Muscle layer of colon (tissue), 2 donors: ENCODE measurements around the gene PER2.

ENCODE experiments used
- H3K27ac ChIP-seq: one replicate; pipeline ENCODE4 v1.7.0; 2013; ENCODE audit warnings: low read depth, mild to moderate bottlenecking, low read length, moderate library complexity
- H3K27me3 ChIP-seq, 2 donors: one replicate each; pipeline ENCODE4 v1.7.0; 2013; ENCODE audit warnings: low read length in 2 of 2, mild to moderate bottlenecking in 2 of 2; ENCODE audit not compliant: insufficient read depth in 2 of 2, control insufficient read depth in 1 of 2
- H3K36me3 ChIP-seq: one replicate; pipeline ENCODE4 v1.7.0; 2013; ENCODE audit warnings: mild to moderate bottlenecking, low read length; ENCODE audit not compliant: insufficient read depth
- H3K4me1 ChIP-seq: one replicate; pipeline ENCODE4 v1.7.0; 2013; ENCODE audit warnings: mild to moderate bottlenecking, low read length; ENCODE audit not compliant: insufficient read depth
- H3K4me3 ChIP-seq, 2 donors: one replicate each; pipeline ENCODE4 v1.7.0; 2013; ENCODE audit warnings: low read length in 2 of 2, low read depth in 1 of 2, mild to moderate bottlenecking in 1 of 2, moderate library complexity in 1 of 2
- H3K9ac ChIP-seq: one replicate; pipeline ENCODE4 v1.7.0; 2013; ENCODE audit warnings: low read length
- H3K9me3 ChIP-seq: one replicate; pipeline ENCODE4 v1.7.0; 2013; ENCODE audit warnings: mild to moderate bottlenecking, low read length
- donor health status: abdominal sarcoma.
- donor health status: Adenocarcinoma of cecum.

The PER2 gene

GRCh38 chr2:238294046-238294392 lies 5.6 kb upstream of the PER2 start:
- no peak overlapping the region for H3K9ac ChIP-seq
- no peaks in the 10 kb centered on the region for H3K27me3 ChIP-seq
- no peaks in the 10 kb centered on the region for H3K36me3 ChIP-seq
- H3K4me3 ChIP-seq = no peak overlapping the region
- H3K4me1 ChIP-seq = peaks cover 7% of the 10 kb centered on the region
- no peak overlapping the region for H3K27ac ChIP-seq
- no peaks in the 10 kb centered on the region for H3K9me3 ChIP-seq

GRCh38 chr2:238291550-238292281 lies 3.3 kb upstream of the PER2 start:
- H3K4me3 ChIP-seq = no peak overlapping the region
- H3K36me3 ChIP-seq = no peaks in the 10 kb centered on the region
- H3K4me1 ChIP-seq = peaks cover 17% of the 10 kb centered on the region
- H3K27me3 ChIP-seq = no peaks in the 10 kb centered on the region
- H3K9me3 ChIP-seq = no peaks in the 10 kb centered on the region
- H3K9ac ChIP-seq = no peak overlapping the region
- H3K27ac ChIP-seq = no peak overlapping the region

- no peaks in the 10 kb centered on the region for H3K9me3 ChIP-seq
- no peaks in the 10 kb centered on the region for H3K27me3 ChIP-seq
- no peak overlapping the region for H3K27ac ChIP-seq
- H3K4me1 ChIP-seq = peaks cover 25% of the 10 kb centered on the region
- H3K4me3 ChIP-seq = no peak overlapping the region
- H3K9ac ChIP-seq = no peak overlapping the region
- no peaks in the 10 kb centered on the region for H3K36me3 ChIP-seq
Observed at GRCh38 chr2:238290715-238291549, 2.5 kb upstream of the PER2 start.

GRCh38 chr2:238290091-238290509 lies 1.7 kb upstream of the PER2 start:
- Histone ChIP-seq H3K27ac (no peak overlapping the region), H3K36me3 (no peaks in the 10 kb centered on the region), H3K27me3 (no peaks in the 10 kb centered on the region), H3K4me1 (peaks cover 33% of the 10 kb centered on the region), H3K9me3 (no peaks in the 10 kb centered on the region), H3K4me3 (no peak overlapping the region), H3K9ac (no peak overlapping the region)

- Histone ChIP-seq H3K9ac (peak overlapping the region; percentile 45), H3K4me3 (peak overlapping the region; percentile 68 to 70), H3K4me1 (peaks cover 38% of the 10 kb centered on the region), H3K27ac (peak overlapping the region; percentile 77), H3K27me3 (no peaks in the 10 kb centered on the region), H3K36me3 (no peaks in the 10 kb centered on the region), H3K9me3 (no peaks in the 10 kb centered on the region)
Observed at GRCh38 chr2:238289574-238289973, 1.2 kb upstream of the PER2 start.

- Histone ChIP-seq H3K27ac (peak overlapping the region; percentile 77), H3K4me1 (peaks cover 41% of the 10 kb centered on the region)
Observed at GRCh38 chr2:238288650-238289573, 502 bp upstream of the PER2 start.

GRCh38 chr2:238286987-238287736 lies 1.2 kb downstream of the PER2 start:
- H3K9ac ChIP-seq = peak overlapping the region; percentile 99
- H3K4me1 ChIP-seq = peaks cover 54% of the 10 kb centered on the region
- H3K4me3 ChIP-seq = peak overlapping the region; percentile 87 to 89

More at GRCh38 chr2:238288650-238289573, 502 bp upstream of the PER2 start:
- Histone ChIP-seq H3K27me3 (no peaks in the 10 kb centered on the region), H3K36me3 (no peaks in the 10 kb centered on the region), H3K4me3 (peak overlapping the region; percentile 87 to 89), H3K9ac (peak overlapping the region; percentile 45), H3K9me3 (no peaks in the 10 kb centered on the region)

GRCh38 chr2:238286551-238286950 lies 1.9 kb downstream of the PER2 start:
- peak overlapping the region; percentile 99 for H3K9ac ChIP-seq
- no peaks in the 10 kb centered on the region for H3K27me3 ChIP-seq
- H3K4me3 ChIP-seq = peak overlapping the region in 1 of 2 donors; percentile 89
- peaks cover 58% of the 10 kb centered on the region for H3K4me1 ChIP-seq
- H3K36me3 ChIP-seq = no peaks in the 10 kb centered on the region
- no peaks in the 10 kb centered on the region for H3K9me3 ChIP-seq
- H3K27ac ChIP-seq = peak overlapping the region; percentile 85

More at GRCh38 chr2:238286987-238287736, 1.2 kb downstream of the PER2 start:
- H3K36me3 ChIP-seq = no peaks in the 10 kb centered on the region
- H3K27me3 ChIP-seq = no peaks in the 10 kb centered on the region
- H3K27ac ChIP-seq = peak overlapping the region; percentile 85
- no peaks in the 10 kb centered on the region for H3K9me3 ChIP-seq

GRCh38 chr2:238286095-238286494 lies 2.3 kb downstream of the PER2 start:
- H3K27ac ChIP-seq = peak overlapping the region; percentile 85
- no peaks in the 10 kb centered on the region for H3K36me3 ChIP-seq
- no peaks in the 10 kb centered on the region for H3K27me3 ChIP-seq
- peaks cover 59% of the 10 kb centered on the region for H3K4me1 ChIP-seq
- peak overlapping the region in 1 of 2 donors; percentile 89 for H3K4me3 ChIP-seq
- no peaks in the 10 kb centered on the region for H3K9me3 ChIP-seq
- peak overlapping the region; percentile 99 for H3K9ac ChIP-seq

GRCh38 chr2:238285653-238286082 lies 2.7 kb downstream of the PER2 start:
- H3K9me3 ChIP-seq = no peaks in the 10 kb centered on the region
- H3K27me3 ChIP-seq = no peaks in the 10 kb centered on the region
- H3K27ac ChIP-seq = peak overlapping the region; percentile 85
- H3K9ac ChIP-seq = peak overlapping the region; percentile 99
- peaks cover 59% of the 10 kb centered on the region for H3K4me1 ChIP-seq
- peak overlapping the region in 1 of 2 donors; percentile 89 for H3K4me3 ChIP-seq
- no peaks in the 10 kb centered on the region for H3K36me3 ChIP-seq
